Muscle of arm (tissue), 12 donors: Measurements from ENCODE around the gene SLC35E4. TPM values are rescaled to one million over a fixed set of nuclear protein-coding genes. Genes with fewer than 3 reads are reported as not detected.

Experiments
- DNase-seq: peaks from one replicate; pipeline ENCODE4 v3.0.0-alpha.2; 2013
- polyA plus RNA-seq, 12 donors: library from polyadenylated mRNA; unstranded; fragments of 120-200 nt; gene quantifications; one replicate each; pipeline ENCODE4 v1.2.1, GENCODE V29; 2013; ENCODE audit not compliant: insufficient read length in 12 of 12

SLC35E4 gene
- polyA plus RNA-seq, 12 donors: 1.6 to 4.6 (median 2.1) TPM; not detected in 2

GRCh38 chr22:30681831-30682230 is 46.2 kb downstream of the SLC35E4 start:
- no peak for DNase-seq

- no peak for DNase-seq
Observed at GRCh38 chr22:30685178-30685577, 49.6 kb downstream of the SLC35E4 start.

GRCh38 chr22:30687358-30687757 is 51.8 kb downstream of the SLC35E4 start:
- DNase-seq: no peak

- no peak for DNase-seq
Observed at GRCh38 chr22:30689622-30690021, 54.0 kb downstream of the SLC35E4 start.

GRCh38 chr22:30691204-30691603 is 55.6 kb downstream of the SLC35E4 start:
- no peak for DNase-seq

- peak; percentile 13 for DNase-seq
Observed at GRCh38 chr22:30694171-30694639, 58.6 kb downstream of the SLC35E4 start.

GRCh38 chr22:30694640-30695350 is 59.2 kb downstream of the SLC35E4 start, which contains the start of gene OSBP2:
Gene OSBP2, plus strand, starts transcription at chr22:30694874. Its CDS starts 36 bp downstream, at chr22:30694910.
- DNase-seq: peak; percentile 7

GRCh38 chr22:30695351-30695851 is 59.8 kb downstream of the SLC35E4 start:
- DNase-seq: no peak

- DNase-seq: no peak
Observed at GRCh38 chr22:30695871-30696655, 60.5 kb downstream of the SLC35E4 start.

Other genes with a start within 250 kb of the SLC35E4 start
- 100 to 1,000 TPM in 1 of 12 donors, 10 to 100 TPM in 8, 1 to 10 TPM in 3; 5.4 to 297 (median 11.3) TPM for gene RNF215, start 248.4 kb upstream of the SLC35E4 start, polyA plus RNA-seq
- 1 to 10 TPM in 10 of 12 donors, not detected in 2; 1.1 to 4.3 (median 2.1) TPM for gene SEC14L2, start 238.8 kb upstream of the SLC35E4 start, polyA plus RNA-seq
- gene MTFP1, start 210.0 kb upstream of the SLC35E4 start, polyA plus RNA-seq: 1 to 10 TPM in 10 of 12 donors, not detected in 2; 3.2 to 6.2 (median 5.0) TPM
- gene SEC14L3, start 163.8 kb upstream of the SLC35E4 start, polyA plus RNA-seq: not detected
- under 1 TPM in 10 of 12 donors, not detected in 2; 0.08 to 0.45 (median 0.15) TPM for gene SEC14L4, start 130.1 kb upstream of the SLC35E4 start, polyA plus RNA-seq
- under 1 TPM in 10 of 12 donors, not detected in 2; 0.12 to 0.51 (median 0.29) TPM for gene SEC14L6, start 89.0 kb upstream of the SLC35E4 start, polyA plus RNA-seq
- gene GAL3ST1, start 61.1 kb upstream of the SLC35E4 start, polyA plus RNA-seq: 10 to 100 TPM in 1 of 12 donors, 1 to 10 TPM in 9, not detected in 2; 3.1 to 11.7 (median 5.2) TPM
- gene PES1, start 43.9 kb upstream of the SLC35E4 start, polyA plus RNA-seq: 10 to 100 TPM in 11 of 12 donors, not detected in 1; 40.9 to 58.0 (median 44.8) TPM
- 10 to 100 TPM in 5 of 12 donors, 1 to 10 TPM in 5, not detected in 2; 6.7 to 14.6 (median 10.2) TPM for gene TCN2, start 28.6 kb upstream of the SLC35E4 start, polyA plus RNA-seq
- gene DUSP18, start 32.1 kb downstream of the SLC35E4 start, polyA plus RNA-seq: 1 to 10 TPM in 10 of 12 donors, not detected in 2; 3.0 to 7.1 (median 4.0) TPM
- 10 to 100 TPM in 2 of 12 donors, 1 to 10 TPM in 9, not detected in 1; 4.0 to 26.3 (median 5.6) TPM for gene OSBP2, start 59.1 kb downstream of the SLC35E4 start, polyA plus RNA-seq